GM21423 (cell line): ENCODE results near the gene TLE2.

ENCODE experiments used
- ATAC-seq: cut with Tn5 transposase; IDR thresholded peaks from one replicate; pipeline ENCODE4 v1.9.1; 2021; ENCODE audit warnings: mild to moderate bottlenecking, moderate library complexity; ENCODE audit not compliant: unreplicated experiment

The TLE2 gene

GRCh38 chr19:2962018-2962670, 66.9 kb downstream of the TLE2 start:
- no peak for ATAC-seq

GRCh38 chr19:2960120-2960519, 69.0 kb downstream of the TLE2 start:
- ATAC-seq, result no peak

GRCh38 chr19:2957160-2957559, 71.9 kb downstream of the TLE2 start:
- no peak for ATAC-seq

GRCh38 chr19:2952953-2953481, 76.1 kb downstream of the TLE2 start:
- no peak for ATAC-seq

GRCh38 chr19:2950286-2951124, 78.6 kb downstream of the TLE2 start:
- ATAC-seq, result peak; percentile 92

- ATAC-seq, result no peak
These were observed 79.2 kb downstream of the TLE2 start for GRCh38 chr19:2949939-2950285.
